Measurements from ENCODE around the gene ZFYVE21. TPM values are rescaled to one million over a fixed set of nuclear protein-coding genes. Genes with fewer than 3 reads are reported as not detected.

ZFYVE21 gene
- total RNA-seq, 2 experiments from 2014 or later = 15.6 to 15.9 TPM

- POLR2A ChIA-PET = no interaction called here
- CTCF ChIA-PET = no interaction called here
Measured at GRCh38 chr14:103731916-103732867, 16.6 kb downstream of the ZFYVE21 start.

GRCh38 chr14:103732868-103733620 is 17.4 kb downstream of the ZFYVE21 start:
- ChIA-PET POLR2A (no interaction called here), CTCF (no interaction called here)

- CTCF ChIA-PET = interaction anchor here (0.6 kb wide), 1 partner anchor 108 kb away, joined by 3 read pairs; no protein-coding TSS in a partner anchor
- POLR2A ChIA-PET = no interaction called here
Measured at GRCh38 chr14:103733651-103734050, 18.0 kb downstream of the ZFYVE21 start.

- CTCF ChIA-PET = interaction anchor here (0.6 kb wide), 2 partner anchors 109 to 130 kb away, joined by 3 read pairs; no protein-coding TSS in a partner anchor
- POLR2A ChIA-PET = interaction anchor here (0.6 kb wide), 1 partner anchor 31 kb away, joined by 5 read pairs; no protein-coding TSS in a partner anchor
Measured at GRCh38 chr14:103734081-103734888, 18.7 kb downstream of the ZFYVE21 start.

GRCh38 chr14:103735022-103735421 is 19.4 kb downstream of the ZFYVE21 start:
- ChIA-PET CTCF (no interaction called here), POLR2A (no interaction called here)

- CTCF ChIA-PET = no interaction called here
- POLR2A ChIA-PET = no interaction called here
Measured at GRCh38 chr14:103735439-103735814, 19.8 kb downstream of the ZFYVE21 start.

- CTCF ChIA-PET = no interaction called here
- POLR2A ChIA-PET = no interaction called here
Measured at GRCh38 chr14:103735815-103736545, 20.4 kb downstream of the ZFYVE21 start.

GRCh38 chr14:103736546-103737431 is 21.2 kb downstream of the ZFYVE21 start:
- ChIA-PET POLR2A (no interaction called here), CTCF (no interaction called here)

GRCh38 chr14:103737432-103738045 is 21.9 kb downstream of the ZFYVE21 start:
- ChIA-PET POLR2A (no interaction called here), CTCF (no interaction called here)

GRCh38 chr14:103738166-103738565 is 22.6 kb downstream of the ZFYVE21 start:
- CTCF ChIA-PET = no interaction called here
- POLR2A ChIA-PET = no interaction called here

GRCh38 chr14:103738701-103739451 is 23.3 kb downstream of the ZFYVE21 start:
- POLR2A ChIA-PET = no interaction called here
- CTCF ChIA-PET = no interaction called here

GRCh38 chr14:103739466-103739792 is 23.8 kb downstream of the ZFYVE21 start:
- POLR2A ChIA-PET = no interaction called here
- CTCF ChIA-PET = no interaction called here

GRCh38 chr14:103739793-103740501 is 24.3 kb downstream of the ZFYVE21 start:
- ChIA-PET CTCF (interaction anchor here (1.2 kb wide), 1 partner anchor 12 kb away, joined by 3 read pairs; no protein-coding TSS in a partner anchor), POLR2A (no interaction called here)

- CTCF ChIA-PET = interaction anchor here (1.2 kb wide), 1 partner anchor 10 kb away, joined by 3 read pairs; no protein-coding TSS in a partner anchor
- POLR2A ChIA-PET = no interaction called here
Measured at GRCh38 chr14:103740991-103741689, 25.5 kb downstream of the ZFYVE21 start.

- ChIA-PET CTCF (no interaction called here), POLR2A (no interaction called here)
Measured at GRCh38 chr14:103741876-103742275, 26.3 kb downstream of the ZFYVE21 start.
